Measurements from ENCODE around the gene CENPU. TPM values are rescaled to one million over a fixed set of nuclear protein-coding genes. Genes with fewer than 3 reads are reported as not detected.

Gene CENPU
- total and polyA plus RNA-seq, 2 of the 13 experiments (the other 11 are each of a cell fraction or from before 2014, with no cell fraction given): 11.7 to 35.8 TPM

DNA sequence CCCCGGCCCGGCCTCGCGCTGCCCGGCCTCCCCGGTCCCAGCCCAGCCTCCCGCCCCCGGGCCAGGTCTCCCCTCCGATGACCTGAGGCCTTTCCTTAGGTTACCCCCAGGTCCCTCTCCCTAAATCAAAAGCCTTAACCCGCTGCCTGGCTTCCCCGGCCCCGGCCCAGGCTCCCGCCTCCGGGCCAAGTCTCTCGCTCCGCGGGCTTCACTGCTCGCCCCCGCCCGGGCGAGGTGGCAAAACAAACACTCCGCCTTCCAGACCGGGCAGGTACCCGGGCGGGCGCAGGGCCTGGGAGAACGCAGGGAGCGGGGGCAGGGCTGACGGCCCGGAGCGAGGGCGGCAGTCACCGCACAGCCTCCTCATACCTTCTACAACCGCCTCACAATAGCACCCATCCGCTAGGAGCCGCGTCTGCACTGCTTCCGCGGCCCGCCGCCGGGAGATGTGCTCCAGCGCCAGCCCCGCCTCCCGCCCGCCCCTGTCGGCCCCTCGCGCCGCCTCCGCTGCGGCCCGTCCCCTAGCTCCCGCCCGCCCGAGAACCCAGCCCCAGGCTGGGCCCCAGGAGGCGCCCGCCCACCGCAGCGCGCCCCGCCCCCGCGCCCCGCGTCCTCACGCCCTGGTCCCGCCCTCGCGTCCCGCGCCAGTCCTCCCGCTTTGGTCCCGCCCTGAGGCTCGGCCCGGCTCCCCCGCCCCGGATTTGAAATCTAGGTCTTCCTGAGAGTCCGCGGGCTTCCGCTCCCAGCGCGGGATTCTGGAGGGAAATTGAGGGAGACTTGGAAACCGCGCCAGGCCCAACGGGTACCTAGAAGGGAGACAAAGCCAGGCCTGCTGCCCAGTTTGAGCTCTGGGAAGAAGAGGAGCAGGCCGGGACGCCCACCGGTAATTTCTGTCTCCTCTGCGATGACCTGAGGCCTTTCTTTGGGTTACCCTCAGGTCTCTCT lies 84.6 kb downstream of the CENPU start, which contains the start of the genes CASP3 and PRIMPOL (continued):
- TF ChIP-seq ZMYM4 (CRISPR knock-in tag; IDR thresholded peaks at IDR 0.05) (peak; percentile 66; the same call in 1 of the 2 replicates), HDAC2 (CRISPR knock-in tag; IDR thresholded peaks at IDR 0.05) (no peak), RBFOX2 (IDR thresholded peaks at IDR 0.05; ENCODE audit: low read depth, low read length) (peak; percentile 85), NCOA5 (CRISPR knock-in tag; IDR thresholded peaks at IDR 0.05) (no peak), ZNF292 (CRISPR knock-in tag; IDR thresholded peaks at IDR 0.05; ENCODE audit: borderline replicate concordance, low read depth) (no peak), YEATS4 (CRISPR knock-in tag; IDR thresholded peaks at IDR 0.05; ENCODE audit: borderline replicate concordance) (peak; percentile 73; the same call in 1 of the 2 replicates), PHF20 (CRISPR knock-in tag; IDR thresholded peaks at IDR 0.05) (peak; percentile 56; the same call in 1 of the 2 replicates), ZNF563 (CRISPR knock-in tag; IDR thresholded peaks at IDR 0.05) (peak; percentile 68; the same call in 1 of the 2 replicates), SRY (CRISPR knock-in tag; IDR thresholded peaks at IDR 0.05) (0 out of 2 replicates have a peak, but pooled peaks have one; percentile 23), NRL (CRISPR knock-in tag; IDR thresholded peaks at IDR 0.05; ENCODE audit: borderline replicate concordance) (no peak), ZEB1 (IDR thresholded peaks at IDR 0.05; ENCODE audit: insufficient replicate concordance, low read depth) (no peak), CEBPG (CRISPR knock-in tag; IDR thresholded peaks at IDR 0.05) (no peak), NCOA1 (CRISPR knock-in tag; IDR thresholded peaks at IDR 0.05) (no peak), SIN3A (IDR thresholded peaks at IDR 0.05; ENCODE audit: borderline replicate concordance, low read depth, low read length) (peak; percentile 77; the same call in 1 of the 2 replicates), NONO (IDR thresholded peaks at IDR 0.05) (no peak), NONO (CRISPR knock-in tag; conservative IDR thresholded peaks at IDR 0.05) (no peak), ZNF660 (CRISPR knock-in tag; IDR thresholded peaks at IDR 0.05; ENCODE audit: borderline replicate concordance, low read depth) (no peak)
- TF ChIP-seq, protein P1, sequence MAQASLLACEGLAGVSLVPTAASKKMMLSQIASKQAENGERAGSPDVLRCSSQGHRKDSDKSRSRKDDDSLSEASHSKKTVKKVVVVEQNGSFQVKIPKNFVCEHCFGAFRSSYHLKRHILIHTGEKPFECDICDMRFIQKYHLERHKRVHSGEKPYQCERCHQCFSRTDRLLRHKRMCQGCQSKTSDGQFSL (CRISPR knock-in tag; IDR thresholded peaks at IDR 0.05): no peak
- TF ChIP-seq, protein P2, sequence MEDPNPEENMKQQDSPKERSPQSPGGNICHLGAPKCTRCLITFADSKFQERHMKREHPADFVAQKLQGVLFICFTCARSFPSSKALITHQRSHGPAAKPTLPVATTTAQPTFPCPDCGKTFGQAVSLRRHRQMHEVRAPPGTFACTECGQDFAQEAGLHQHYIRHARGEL (CRISPR knock-in tag; IDR thresholded peaks at IDR 0.05): no peak
- TF ChIP-seq, protein P3, sequence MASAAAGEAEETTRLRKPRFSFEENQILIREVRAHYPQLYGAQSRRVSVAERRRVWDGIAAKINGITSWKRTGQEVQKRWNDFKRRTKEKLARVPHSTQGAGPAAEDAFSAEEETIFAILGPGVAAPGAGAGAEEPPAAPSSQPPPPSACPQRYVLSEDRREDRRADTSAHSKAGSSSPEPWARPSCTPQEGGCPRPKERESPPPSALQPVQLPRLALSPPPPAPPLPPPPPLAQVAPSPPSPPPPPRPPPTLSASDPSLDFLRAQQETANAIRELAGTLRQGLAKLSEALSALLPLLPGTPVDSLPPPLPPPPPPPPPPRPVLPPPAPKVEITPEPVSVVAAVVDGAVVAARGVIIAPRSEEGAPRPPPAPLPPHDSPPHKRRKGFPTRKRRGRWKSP (CRISPR knock-in tag; IDR thresholded peaks at IDR 0.05): peak; percentile 25; the same call in 1 of the 2 replicates
- TF ChIP-seq, protein P4, sequence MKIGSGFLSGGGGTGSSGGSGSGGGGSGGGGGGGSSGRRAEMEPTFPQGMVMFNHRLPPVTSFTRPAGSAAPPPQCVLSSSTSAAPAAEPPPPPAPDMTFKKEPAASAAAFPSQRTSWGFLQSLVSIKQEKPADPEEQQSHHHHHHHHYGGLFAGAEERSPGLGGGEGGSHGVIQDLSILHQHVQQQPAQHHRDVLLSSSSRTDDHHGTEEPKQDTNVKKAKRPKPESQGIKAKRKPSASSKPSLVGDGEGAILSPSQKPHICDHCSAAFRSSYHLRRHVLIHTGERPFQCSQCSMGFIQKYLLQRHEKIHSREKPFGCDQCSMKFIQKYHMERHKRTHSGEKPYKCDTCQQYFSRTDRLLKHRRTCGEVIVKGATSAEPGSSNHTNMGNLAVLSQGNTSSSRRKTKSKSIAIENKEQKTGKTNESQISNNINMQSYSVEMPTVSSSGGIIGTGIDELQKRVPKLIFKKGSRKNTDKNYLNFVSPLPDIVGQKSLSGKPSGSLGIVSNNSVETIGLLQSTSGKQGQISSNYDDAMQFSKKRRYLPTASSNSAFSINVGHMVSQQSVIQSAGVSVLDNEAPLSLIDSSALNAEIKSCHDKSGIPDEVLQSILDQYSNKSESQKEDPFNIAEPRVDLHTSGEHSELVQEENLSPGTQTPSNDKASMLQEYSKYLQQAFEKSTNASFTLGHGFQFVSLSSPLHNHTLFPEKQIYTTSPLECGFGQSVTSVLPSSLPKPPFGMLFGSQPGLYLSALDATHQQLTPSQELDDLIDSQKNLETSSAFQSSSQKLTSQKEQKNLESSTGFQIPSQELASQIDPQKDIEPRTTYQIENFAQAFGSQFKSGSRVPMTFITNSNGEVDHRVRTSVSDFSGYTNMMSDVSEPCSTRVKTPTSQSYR (CRISPR knock-in tag; IDR thresholded peaks at IDR 0.05; ENCODE audit: borderline replicate concordance): no peak
- TF ChIP-seq, protein P5, sequence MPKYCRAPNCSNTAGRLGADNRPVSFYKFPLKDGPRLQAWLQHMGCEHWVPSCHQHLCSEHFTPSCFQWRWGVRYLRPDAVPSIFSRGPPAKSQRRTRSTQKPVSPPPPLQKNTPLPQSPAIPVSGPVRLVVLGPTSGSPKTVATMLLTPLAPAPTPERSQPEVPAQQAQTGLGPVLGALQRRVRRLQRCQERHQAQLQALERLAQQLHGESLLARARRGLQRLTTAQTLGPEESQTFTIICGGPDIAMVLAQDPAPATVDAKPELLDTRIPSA (CRISPR knock-in tag; IDR thresholded peaks at IDR 0.05; ENCODE audit: borderline replicate concordance): no peak; the same call in 1 of the 2 replicates
- TF ChIP-seq, protein P6, sequence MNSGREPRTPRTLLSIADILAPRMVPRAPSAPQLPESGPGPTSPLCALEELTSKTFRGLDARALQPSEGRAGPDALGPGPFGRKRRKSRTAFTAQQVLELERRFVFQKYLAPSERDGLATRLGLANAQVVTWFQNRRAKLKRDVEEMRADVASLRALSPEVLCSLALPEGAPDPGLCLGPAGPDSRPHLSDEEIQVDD (CRISPR knock-in tag; IDR thresholded peaks at IDR 0.05; ENCODE audit: borderline replicate concordance): no peak; the same call in 1 of the 2 replicates
